Breast epithelium (tissue), 3 donors: ENCODE measurements around the gene PPARG.

ENCODE experiments used
- CTCF ChIP-seq, 3 donors: fragments of 450-650 bp; IDR thresholded peaks; one replicate each; pipeline ENCODE4 v1.5.1; 2016 to 2017; ENCODE audit warnings: antibody characterized with exemption in 3 of 3, mild to moderate bottlenecking in 3 of 3, moderate library complexity in 3 of 3
- POLR2A ChIP-seq: fragments of 450-650 bp; IDR thresholded peaks from one replicate; pipeline ENCODE4 v1.6.1; 2016; ENCODE audit warnings: antibody characterized with exemption, mild to moderate bottlenecking, moderate library complexity
- POLR2AphosphoS5 ChIP-seq, 3 donors: sonication (generic); formaldehyde crosslinking; IDR thresholded peaks; one replicate each; pipeline ENCODE4 v1.6.1; 2017; ENCODE audit warnings: antibody characterized with exemption in 3 of 3

DNA sequence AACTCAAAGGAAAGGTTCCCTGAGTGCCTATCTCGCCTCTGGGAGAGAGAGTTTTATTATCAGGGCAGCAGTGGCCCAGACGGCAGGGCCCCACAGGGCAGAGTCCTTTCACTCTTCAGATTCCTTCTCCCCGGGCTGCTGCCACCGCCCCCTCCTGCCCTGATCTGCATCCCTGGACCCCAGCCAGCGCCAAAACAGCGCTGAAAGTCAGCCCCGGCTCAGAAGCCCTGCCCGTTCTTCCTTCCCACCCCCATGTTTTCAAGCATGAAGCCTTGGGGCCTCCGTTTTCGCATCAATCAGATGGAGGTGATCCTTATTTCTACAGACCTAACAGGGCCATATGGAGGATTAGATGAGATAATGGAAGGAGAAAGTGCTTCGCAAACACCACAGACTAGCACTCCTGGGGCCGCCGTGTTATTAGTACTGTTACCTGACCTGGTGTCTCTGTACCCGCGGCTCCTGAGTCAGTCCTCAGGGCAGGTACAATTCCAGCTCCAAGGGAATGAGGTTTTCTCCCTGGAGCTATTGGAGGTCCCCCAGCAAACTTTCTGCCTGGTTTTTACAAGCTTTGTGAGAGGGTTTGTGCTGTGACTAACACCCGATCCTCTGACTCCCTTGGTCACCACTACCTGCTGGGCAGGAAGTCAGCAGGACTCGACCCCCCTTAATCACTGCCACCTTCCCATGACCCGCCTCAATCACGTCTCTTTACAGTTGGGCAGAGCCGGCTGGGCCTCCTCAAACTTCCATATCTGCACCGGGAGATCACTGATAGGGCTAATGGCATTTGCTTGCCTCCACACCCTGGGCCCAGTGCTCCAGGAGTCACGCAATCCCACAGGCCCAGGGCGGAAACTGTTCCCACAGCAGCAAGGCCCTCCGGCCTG is 156.0 kb downstream of the PPARG start:
- TF ChIP-seq CTCF (IDR thresholded peaks at IDR 0.05) (no peak), POLR2A (no peak), POLR2AphosphoS5 (IDR thresholded peaks at IDR 0.05) (no peak)
